SW 1271 (cell line): ENCODE results near the gene SH3PXD2A.

Source experiments
- DNase-seq, 2 experiments: peaks; one replicate each; lab custom pipeline; 2025; lab: John Stamatoyannopoulos, UW

Gene SH3PXD2A

GRCh38 chr10:103808780-103809179 is 46.6 kb downstream of the SH3PXD2A start:
- no peak for DNase-seq

- no peak for DNase-seq
Observed at GRCh38 chr10:103807996-103808395, 47.4 kb downstream of the SH3PXD2A start.

GRCh38 chr10:103806395-103807187 is 48.8 kb downstream of the SH3PXD2A start:
- no peak for DNase-seq

DNA sequence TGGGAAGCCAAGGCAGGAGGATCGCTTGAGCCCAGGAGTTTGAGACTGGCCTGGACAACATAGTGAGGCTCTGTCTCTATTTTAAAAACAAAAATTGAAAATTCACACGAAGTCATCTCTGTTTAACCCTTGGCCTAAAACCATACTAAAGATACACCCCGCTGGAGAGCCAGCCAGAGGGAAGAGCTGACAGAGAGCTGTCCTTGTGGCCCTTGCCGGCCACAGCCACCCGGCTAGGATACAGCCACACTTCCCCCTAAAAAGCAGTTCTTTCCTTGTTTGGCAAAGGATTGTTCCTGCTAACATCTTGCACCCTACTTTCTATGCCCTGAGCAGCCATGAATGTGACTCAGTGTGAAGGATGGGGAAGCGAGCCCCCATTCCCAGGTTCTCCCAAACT is 49.6 kb downstream of the SH3PXD2A start:
- DNase-seq = no peak

GRCh38 chr10:103804871-103805270 is 50.5 kb downstream of the SH3PXD2A start:
- DNase-seq = no peak

DNA sequence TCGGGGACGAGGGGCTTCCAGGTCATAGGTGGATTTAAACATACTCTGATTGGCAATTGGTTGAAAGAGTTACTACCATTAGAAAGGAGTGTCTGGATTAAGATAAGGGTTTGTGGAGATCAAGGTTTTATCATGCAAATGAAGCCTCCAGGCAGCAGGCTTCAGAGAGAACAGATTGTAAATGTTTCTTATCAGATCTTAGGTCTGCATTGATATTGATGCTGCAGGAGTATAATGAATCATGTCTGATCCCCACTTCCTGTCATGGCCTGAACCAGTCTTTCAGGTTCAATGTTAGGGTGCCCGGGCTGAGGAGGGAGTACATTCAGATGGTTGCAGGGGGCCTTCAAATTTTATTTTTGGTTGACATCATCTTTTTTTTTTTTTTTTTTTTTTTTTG is 51.4 kb downstream of the SH3PXD2A start:
- no peak for DNase-seq

DNA sequence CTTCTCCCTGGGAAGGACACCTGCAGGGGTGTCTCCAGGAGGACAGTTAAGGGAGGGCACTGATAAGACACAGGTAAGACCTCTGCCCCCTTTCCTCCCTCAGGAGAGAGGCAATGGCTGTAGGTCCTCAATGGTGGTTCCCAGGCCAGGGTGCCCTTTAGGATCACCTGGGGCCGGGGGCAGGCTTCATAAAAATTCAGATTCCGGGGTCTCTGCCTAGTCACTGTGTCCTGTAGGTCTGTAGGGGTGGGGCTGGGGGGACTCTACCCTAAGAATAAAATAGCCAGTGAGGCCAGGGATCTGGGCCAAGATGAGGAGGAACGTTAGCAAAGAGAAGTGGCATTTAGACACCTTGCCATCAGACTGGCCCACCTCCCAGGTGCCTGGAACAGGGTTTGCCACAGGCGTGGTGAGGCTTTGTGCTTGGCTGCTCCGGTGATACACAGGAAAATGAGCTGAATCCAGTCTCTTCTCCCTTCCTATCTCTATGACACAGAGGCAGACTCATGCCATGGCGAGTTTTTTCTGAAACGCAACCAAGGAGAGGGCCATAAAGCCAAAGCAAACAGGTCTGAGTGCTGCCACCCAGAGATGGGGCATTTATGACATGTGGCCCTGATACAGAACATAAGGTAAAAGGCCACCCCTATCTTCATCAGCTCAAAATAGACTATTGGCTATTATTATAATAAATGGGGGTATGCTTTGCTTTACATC is 52.6 kb downstream of the SH3PXD2A start:
- DNase-seq = no peak

DNA sequence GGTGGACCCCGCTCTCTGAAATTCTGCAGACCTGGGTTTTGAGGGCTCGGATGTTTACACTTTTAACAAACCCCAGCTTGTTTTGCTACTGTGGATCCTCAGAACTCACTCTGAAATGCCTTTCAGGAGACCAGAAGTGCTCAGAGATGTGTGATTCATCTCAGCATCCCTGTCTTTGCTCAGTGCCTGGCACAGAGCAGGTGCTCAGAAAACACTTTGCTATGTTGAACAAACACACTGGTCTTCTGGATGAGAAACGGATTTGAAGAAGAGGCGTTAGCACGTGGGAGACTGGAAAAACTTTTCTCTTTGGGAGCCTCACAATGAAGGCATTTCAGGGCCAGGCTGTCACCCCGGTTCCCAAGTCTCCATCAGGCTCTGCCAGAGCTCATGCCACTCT is 53.3 kb downstream of the SH3PXD2A start:
- DNase-seq = no peak

DNA sequence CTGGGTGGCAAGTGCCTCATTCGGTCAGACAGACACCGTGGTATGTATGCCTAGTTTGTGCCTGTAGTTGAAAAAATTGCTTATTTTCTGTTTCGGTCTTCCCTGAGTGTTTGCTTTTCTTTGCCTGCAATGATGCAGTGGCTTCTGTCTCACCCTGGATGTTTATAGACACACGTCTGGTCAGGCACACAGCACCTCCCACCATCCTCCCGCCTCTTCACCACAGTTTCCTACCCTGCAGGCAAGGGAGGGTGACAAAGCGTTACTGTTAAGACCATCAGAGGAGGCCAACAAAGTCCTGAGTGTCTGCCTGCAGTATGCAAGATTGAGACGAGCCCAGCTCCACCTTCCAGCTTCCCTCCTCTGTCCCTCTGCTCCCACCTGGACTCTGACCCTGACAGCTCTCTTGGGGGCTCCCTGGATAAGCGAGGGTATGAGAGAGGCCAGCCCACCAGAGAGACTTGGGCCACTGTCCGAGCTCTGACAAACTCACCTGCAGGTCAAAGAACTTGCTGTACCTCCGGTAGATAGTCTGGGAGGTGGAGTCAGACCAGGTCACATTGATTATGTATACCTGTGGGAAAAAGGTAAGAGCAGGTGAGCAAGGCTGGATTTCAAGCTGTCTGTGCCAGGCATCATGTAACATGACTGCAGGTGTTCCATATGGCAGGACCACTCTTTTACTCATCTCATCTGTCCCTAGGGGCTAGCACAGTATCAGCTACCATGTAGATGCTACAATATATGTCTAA is 54.4 kb downstream of the SH3PXD2A start:
- DNase-seq = no peak

- DNase-seq = no peak
Observed at GRCh38 chr10:103800089-103800488, 55.3 kb downstream of the SH3PXD2A start.

- no peak for DNase-seq
Observed at GRCh38 chr10:103799341-103799740, 56.0 kb downstream of the SH3PXD2A start.

DNA sequence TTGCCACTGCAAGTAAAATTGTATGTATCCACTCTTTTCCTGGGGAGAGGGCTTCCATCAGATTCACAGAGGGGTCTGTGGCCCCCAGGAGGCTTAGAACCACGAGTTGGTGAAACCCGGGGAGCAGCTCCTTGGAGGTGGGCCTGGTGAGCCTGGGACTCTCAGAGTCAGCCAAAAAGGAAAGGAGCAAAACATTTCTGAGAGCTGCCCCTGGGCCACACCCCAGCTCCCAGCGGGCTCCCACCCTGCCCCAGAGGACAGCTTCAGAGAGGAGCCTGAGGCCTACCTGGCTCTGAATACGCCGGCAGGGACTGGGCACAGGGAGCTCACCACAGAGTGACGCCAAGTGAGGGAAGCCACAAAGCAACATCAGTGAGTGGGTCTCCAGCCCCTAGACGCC is 56.9 kb downstream of the SH3PXD2A start:
- no peak for DNase-seq

- DNase-seq = no peak
Observed at GRCh38 chr10:103797857-103798256, 57.5 kb downstream of the SH3PXD2A start.

DNA sequence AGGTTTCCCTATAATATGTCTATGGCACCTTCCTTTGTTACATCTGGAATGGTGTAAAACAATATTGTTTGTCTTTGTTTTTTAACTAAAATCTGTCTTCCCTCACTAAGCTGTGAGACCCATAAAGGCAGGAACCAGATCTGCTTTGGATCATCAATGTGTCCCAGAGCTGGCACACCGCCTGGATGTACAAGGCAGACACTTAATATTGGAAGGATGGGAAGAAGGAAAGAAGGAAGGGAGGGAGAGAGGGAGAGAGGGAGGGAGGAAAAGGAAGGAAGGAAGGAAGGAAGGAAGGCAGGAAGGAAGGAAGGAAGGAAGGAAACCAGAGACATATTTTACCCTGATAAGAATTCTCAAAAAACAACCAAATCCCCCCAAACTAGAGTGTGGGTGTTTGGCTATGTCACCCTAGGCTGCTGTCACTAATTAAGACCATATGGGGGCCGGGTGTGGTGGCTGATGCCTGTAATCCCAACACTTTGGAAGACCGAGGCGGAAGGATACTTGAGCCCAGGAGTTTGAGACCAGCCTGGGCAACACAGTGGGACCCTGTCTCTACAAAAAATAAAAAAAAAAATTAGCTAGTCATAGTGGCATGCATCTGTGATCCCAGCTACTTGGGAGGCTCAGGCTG is 59.6 kb downstream of the SH3PXD2A start:
- no peak for DNase-seq

- DNase-seq = no peak
Observed at GRCh38 chr10:103794996-103795395, 60.4 kb downstream of the SH3PXD2A start.

DNA sequence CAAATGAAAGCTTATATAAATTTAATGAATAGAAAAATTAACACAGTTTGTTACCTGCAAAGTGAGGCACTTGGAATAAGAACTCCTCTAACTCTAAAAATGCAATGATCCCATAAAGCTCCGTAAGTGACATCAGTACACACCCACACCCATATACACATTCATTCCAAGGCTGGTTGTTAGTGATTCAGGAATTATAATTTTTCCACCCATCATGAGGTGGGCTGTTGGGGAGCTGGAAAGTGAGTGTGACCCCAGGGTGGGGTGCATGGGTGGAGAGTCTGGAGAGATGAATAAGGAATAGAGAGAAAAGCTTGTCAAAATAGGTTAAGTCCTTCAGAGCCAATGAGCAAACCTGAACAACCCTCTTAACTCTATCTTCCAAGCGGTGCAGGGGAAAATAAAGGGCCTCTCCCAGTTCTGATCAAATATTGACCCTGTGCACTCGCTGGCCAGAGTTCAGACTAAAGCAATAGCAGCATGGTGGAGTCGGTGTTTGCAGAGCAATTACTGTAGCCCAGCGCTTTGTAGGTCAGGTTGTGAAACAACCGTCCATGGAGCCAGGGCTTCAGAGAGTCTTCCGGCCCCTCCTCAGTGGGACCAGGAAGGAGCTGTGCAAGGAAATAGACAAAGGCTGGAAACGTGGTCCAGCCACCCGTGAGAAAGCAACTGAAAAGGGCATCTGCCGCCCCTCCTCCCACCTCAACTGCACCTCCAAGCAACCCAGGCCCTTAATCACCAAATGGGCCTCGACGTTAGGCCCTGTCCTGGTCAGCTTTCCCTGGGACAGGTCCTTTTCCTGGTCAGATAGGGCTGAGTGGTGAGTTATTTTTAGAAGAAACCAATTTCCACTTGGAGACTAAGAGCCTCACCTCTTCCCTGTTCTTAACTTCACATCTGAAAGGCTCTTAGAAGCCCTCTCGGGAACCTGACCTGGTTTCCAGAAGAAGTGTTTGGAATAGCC is 61.2 kb downstream of the SH3PXD2A start:
- no peak for DNase-seq

DNA sequence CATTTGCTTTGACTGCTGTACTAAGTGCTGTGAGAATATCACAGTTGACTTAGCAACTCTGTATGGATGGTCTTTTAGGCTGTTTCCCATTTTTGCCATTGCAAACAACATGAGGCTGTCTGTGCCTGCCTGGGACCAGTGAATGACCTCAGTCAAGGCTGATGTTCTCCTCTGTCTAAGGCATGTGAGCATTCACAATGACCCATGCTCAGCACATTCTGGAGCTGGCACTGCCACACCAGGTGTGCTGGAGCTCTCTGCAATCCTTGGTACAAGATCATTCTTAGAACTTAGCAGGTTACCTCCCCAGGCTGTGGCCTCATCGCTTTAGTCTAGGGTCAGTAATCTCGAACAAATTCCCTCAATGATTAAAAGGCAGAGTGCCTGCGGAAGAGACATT is 61.9 kb downstream of the SH3PXD2A start:
- no peak for DNase-seq

DNA sequence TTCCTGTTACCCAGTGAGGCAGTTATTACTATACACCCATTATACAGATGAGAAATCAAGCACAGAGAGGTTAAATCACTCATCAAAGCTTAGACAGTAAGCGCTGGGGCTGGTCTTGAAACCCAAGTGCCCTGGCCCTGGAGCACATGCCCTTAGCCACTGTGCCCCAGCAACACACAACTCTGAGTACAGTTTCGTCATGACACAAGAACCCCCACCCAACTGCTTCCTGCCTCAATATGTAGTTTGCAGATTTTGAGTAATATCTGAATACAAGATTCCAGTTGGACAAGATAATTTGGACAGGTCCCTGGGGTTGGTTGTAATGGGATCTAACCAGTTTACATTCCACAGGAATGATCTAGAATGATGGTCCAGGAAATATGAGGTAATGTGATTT is 62.8 kb downstream of the SH3PXD2A start:
- no peak for DNase-seq

DNA sequence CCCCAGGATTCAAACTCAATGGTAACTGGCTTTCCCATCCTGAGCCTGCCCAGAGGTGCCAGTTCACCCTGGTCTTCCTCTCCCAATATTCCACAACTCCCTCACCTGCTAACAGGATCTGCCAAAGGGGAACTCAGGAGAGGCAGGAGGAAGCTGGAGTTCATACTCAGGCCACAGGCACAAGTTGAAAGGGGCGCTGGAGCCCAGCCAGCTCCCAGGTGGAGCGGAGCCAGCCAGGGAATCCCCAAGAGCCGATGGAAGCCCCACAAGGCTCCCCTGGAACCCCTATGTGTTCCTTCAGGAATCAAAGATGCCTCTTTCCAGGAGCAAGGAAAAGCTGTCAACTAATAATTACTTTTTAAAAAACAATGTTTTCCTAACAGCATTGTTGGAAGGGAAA is 63.5 kb downstream of the SH3PXD2A start:
- no peak for DNase-seq

GRCh38 chr10:103791291-103791690 is 64.1 kb downstream of the SH3PXD2A start:
- no peak for DNase-seq

DNA sequence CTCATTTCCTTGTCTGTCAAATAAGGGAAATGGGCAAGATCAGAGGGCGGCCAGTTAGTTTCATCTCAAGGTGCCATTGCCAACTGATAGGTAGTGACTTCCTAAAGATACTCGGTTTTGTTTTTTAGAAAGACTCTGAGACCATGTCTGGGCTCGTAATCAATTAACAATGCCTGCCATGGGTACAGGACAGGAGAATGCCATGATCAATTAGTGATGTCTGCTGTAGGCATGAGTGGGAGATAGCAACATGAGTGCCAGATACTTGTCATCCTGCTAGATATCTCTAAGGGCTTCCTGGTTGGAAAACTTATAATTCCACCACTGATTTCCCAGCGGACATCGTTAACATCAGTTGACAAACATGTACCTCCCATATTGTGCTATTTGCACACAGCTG is 64.8 kb downstream of the SH3PXD2A start:
- DNase-seq = no peak
